ENCODE measurements around the gene PDE4D. TPM values are rescaled to one million over a fixed set of nuclear protein-coding genes. Genes with fewer than 3 reads are reported as not detected.

The PDE4D gene
- total RNA-seq, 1 experiment from 2014 or later = 6.5 TPM

DNA sequence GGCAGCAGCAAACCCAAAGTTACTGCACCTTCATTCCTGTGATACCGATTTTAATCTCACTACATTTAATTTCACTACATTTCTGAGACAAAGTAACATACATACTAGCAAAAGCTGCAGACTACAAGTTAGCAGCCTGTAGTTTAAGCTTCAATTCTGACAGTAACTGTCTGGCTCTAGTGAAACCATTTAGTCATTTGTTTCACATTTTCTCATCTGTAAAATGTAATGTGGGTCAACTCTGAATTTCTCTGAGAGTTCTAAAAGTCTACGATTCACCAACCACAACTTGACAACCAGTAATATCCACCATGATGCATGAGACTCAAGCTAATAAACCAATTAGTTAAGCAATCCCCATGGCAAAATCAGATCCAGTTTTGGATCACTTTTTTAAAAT is 408.9 kb downstream of the PDE4D start:
- CTCF ChIA-PET = no interaction called here
- BruUV-seq (replicated peaks) = no TSS peak
- intact Hi-C loops (cut with micrococcal nuclease; ENCODE audit: unreplicated experiment) = no loop called here
- Histone ChIP-seq H3K36me3 (ENCODE audit: insufficient read depth, low read length, poor library complexity, severe bottlenecking) (no peaks in the 10 kb centered on the region), H3K4me3 (ENCODE audit: low read depth, low read length, poor library complexity, severe bottlenecking) (no peak overlapping the region), H3K4me1 (ENCODE audit: insufficient read depth, low read length, poor library complexity, severe bottlenecking) (peaks cover 7% of the 10 kb centered on the region), H3K9me3 (ENCODE audit: low read depth, low read length, poor library complexity, severe bottlenecking) (no peaks in the 10 kb centered on the region), H3K27ac (ENCODE audit: low read depth, low read length, poor library complexity, severe bottlenecking) (no peak overlapping the region), H3K27me3 (replicated peaks; ENCODE audit: insufficient read depth, low read depth, low read length, poor library complexity) (no peaks in the 10 kb centered on the region)
- TF ChIP-seq, protein P1, sequence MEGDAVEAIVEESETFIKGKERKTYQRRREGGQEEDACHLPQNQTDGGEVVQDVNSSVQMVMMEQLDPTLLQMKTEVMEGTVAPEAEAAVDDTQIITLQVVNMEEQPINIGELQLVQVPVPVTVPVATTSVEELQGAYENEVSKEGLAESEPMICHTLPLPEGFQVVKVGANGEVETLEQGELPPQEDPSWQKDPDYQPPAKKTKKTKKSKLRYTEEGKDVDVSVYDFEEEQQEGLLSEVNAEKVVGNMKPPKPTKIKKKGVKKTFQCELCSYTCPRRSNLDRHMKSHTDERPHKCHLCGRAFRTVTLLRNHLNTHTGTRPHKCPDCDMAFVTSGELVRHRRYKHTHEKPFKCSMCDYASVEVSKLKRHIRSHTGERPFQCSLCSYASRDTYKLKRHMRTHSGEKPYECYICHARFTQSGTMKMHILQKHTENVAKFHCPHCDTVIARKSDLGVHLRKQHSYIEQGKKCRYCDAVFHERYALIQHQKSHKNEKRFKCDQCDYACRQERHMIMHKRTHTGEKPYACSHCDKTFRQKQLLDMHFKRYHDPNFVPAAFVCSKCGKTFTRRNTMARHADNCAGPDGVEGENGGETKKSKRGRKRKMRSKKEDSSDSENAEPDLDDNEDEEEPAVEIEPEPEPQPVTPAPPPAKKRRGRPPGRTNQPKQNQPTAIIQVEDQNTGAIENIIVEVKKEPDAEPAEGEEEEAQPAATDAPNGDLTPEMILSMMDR (conservative IDR thresholded peaks at IDR 0.05; ENCODE audit: low read depth, low read length) = no peak
- no peak for TF ChIP-seq EZH2 (IDR thresholded peaks at IDR 0.05; ENCODE audit: borderline replicate concordance, low read depth, low read length, poor library complexity, severe bottlenecking)
- POLR2A ChIA-PET (ENCODE audit: low non-redundant PET) = no interaction called here
- DNase-seq (ENCODE audit: low spot score) = no peak

DNA sequence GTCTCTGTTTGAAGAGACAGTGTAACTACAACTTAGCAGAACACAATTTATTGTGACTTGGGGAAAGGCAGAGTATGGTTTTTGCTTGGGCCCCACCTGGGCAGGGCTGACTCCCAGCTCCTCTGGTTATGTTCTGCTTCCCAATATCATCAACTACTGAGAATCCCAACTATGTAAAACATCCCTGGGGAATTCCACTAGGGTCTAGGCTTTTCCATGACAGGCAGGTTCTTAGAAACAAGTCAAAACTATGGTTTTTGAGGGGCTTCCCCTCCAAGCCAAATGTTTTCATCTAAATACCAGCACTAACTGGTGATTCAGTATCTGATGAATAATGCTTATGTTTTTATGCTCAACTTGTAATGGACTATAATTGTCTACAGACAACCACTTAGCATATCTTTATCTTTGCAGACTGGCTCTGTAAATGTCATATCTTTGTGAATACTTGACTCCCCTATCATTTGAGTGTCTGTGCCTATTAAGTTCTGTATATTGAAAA is 409.5 kb downstream of the PDE4D start:
- POLR2A ChIA-PET (ENCODE audit: low non-redundant PET) = no interaction called here
- no peak overlapping the region for H3K4me3 ChIP-seq (ENCODE audit: low read depth, low read length, poor library complexity, severe bottlenecking)
- DNase-seq (ENCODE audit: low spot score) = no peak
- H3K36me3 ChIP-seq (ENCODE audit: insufficient read depth, low read length, poor library complexity, severe bottlenecking) = no peaks in the 10 kb centered on the region
- TF ChIP-seq, protein P1 (conservative IDR thresholded peaks at IDR 0.05; ENCODE audit: low read depth, low read length) = no peak
- TF ChIP-seq EZH2 (IDR thresholded peaks at IDR 0.05; ENCODE audit: borderline replicate concordance, low read depth, low read length, poor library complexity, severe bottlenecking) = no peak
- no peaks in the 10 kb centered on the region for H3K27me3 ChIP-seq (replicated peaks; ENCODE audit: insufficient read depth, low read depth, low read length, poor library complexity)
- no peak overlapping the region for H3K27ac ChIP-seq (ENCODE audit: low read depth, low read length, poor library complexity, severe bottlenecking)
- no peaks in the 10 kb centered on the region for H3K9me3 ChIP-seq (ENCODE audit: low read depth, low read length, poor library complexity, severe bottlenecking)
- CTCF ChIA-PET = no interaction called here
- no TSS peak for BruUV-seq (replicated peaks)
- intact Hi-C loops (cut with micrococcal nuclease; ENCODE audit: unreplicated experiment) = no loop called here
- peaks cover 7% of the 10 kb centered on the region for H3K4me1 ChIP-seq (ENCODE audit: insufficient read depth, low read length, poor library complexity, severe bottlenecking)

DNA sequence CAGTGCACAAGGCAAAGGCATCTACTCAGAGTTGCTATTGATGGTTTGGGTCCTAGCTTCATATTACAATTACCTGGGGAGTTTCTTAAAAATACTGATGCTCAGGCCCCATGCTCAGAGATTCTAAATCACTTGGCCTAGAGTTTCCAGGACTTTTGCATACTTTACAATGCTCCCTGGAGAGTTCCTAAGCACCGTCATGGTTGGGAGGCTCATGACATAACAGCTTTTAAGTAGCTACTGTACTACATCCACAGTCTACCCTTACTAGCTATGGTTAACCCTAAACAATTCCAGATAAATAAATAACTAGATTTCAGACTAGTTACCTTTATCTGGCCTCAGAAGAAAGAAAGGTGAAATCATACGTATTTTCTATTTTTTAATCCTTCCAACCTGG is 414.4 kb downstream of the PDE4D start:
- H3K4me3 ChIP-seq (ENCODE audit: low read depth, low read length, poor library complexity, severe bottlenecking) = no peak overlapping the region
- CTCF ChIA-PET = no interaction called here
- no peaks in the 10 kb centered on the region for H3K4me1 ChIP-seq (ENCODE audit: insufficient read depth, low read length, poor library complexity, severe bottlenecking)
- POLR2A ChIA-PET (ENCODE audit: low non-redundant PET) = no interaction called here
- no peaks in the 10 kb centered on the region for H3K36me3 ChIP-seq (ENCODE audit: insufficient read depth, low read length, poor library complexity, severe bottlenecking)
- TF ChIP-seq EZH2 (IDR thresholded peaks at IDR 0.05; ENCODE audit: borderline replicate concordance, low read depth, low read length, poor library complexity, severe bottlenecking) = no peak
- TF ChIP-seq, protein P1 (conservative IDR thresholded peaks at IDR 0.05; ENCODE audit: low read depth, low read length) = no peak
- H3K9me3 ChIP-seq (ENCODE audit: low read depth, low read length, poor library complexity, severe bottlenecking) = no peaks in the 10 kb centered on the region
- no peaks in the 10 kb centered on the region for H3K27me3 ChIP-seq (replicated peaks; ENCODE audit: insufficient read depth, low read depth, low read length, poor library complexity)
- intact Hi-C loops (cut with micrococcal nuclease; ENCODE audit: unreplicated experiment) = no loop called here
- no peak for DNase-seq (ENCODE audit: low spot score)
- no peak overlapping the region for H3K27ac ChIP-seq (ENCODE audit: low read depth, low read length, poor library complexity, severe bottlenecking)
- BruUV-seq (replicated peaks) = no TSS peak
